Stimulated activated naive CD8-positive, alpha-beta T cell treated with anti-CD3 and anti-CD28 coated beads, Interleukin-15, Interleukin-2, amounts not matched to agents 100 U/mL and 50 U/mL, for 24 hours (primary cell): ENCODE measurements around the gene YY1.
"Not testable (repeated sequence)": the region's sequence is repeated elsewhere in the genome, so short reads cannot be mapped to it uniquely, and the experiment has no call there.

ENCODE experiments used
- ATAC-seq: fragments of 150-1000 bp; cut with Tn5 transposase; one replicate; pipeline ENCODE4 v1.10.0; 2021
- DNase-seq: peaks from one replicate; pipeline ENCODE4 v3.0.0; 2021

Gene YY1

DNA sequence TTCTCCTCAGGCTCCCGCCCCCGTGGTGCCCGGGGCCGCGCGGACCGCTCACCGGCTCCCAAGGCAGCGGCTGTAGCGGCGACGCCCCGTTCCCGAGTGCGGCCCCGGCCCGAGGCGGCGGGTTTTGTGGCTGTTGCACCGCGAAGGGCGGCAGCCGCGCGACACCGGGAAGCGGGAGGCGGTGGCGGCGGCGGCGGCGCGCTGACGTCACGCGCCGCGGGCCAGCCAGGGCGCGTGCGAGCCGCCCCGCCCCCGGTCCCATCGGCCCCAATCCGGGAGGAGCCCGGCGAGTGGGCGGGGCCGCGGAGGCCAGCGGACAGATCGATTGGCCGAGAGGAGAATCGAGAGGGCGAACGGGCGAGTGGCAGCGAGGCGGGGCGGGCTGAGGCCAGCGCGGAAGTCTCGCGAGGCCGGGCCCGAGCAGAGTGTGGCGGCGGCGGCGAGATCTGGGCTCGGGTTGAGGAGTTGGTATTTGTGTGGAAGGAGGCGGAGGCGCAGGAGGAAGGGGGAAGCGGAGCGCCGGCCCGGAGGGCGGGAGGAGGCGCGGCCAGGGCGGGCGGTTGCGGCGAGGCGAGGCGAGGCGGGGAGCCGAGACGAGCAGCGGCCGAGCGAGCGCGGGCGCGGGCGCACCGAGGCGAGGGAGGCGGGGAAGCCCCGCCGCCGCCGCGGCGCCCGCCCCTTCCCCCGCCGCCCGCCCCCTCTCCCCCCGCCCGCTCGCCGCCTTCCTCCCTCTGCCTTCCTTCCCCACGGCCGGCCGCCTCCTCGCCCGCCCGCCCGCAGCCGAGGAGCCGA lies at the start of gene YY1:
Gene YY1 (plus strand): TSS at position 726 of the 792 bp plus-strand sequence. CDS start 101 bp downstream, outside the sequence.
- peak; percentile 88 for ATAC-seq
- peak; percentile 100 for DNase-seq

DNA sequence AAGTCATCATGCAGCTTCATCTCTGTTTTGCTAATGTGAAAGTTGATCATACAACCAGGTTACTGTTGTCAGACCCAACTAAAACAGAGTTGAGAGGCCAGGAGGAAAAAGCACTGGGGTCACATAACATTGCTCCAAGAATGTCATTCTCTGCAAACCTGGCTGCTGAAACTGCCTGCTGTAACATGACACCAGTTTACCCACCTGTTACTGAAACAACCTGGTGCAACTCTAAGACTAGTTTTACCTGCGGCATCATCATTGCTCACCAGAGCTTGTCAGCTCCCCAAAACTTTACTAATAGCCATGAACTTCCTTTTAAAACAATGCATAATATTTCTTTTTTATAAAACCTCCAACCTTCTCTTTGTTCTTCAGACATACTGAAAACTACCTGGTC lies 48.8 kb upstream of the YY1 start:
- DNase-seq (no peak), ATAC-seq (no peak)

DNA sequence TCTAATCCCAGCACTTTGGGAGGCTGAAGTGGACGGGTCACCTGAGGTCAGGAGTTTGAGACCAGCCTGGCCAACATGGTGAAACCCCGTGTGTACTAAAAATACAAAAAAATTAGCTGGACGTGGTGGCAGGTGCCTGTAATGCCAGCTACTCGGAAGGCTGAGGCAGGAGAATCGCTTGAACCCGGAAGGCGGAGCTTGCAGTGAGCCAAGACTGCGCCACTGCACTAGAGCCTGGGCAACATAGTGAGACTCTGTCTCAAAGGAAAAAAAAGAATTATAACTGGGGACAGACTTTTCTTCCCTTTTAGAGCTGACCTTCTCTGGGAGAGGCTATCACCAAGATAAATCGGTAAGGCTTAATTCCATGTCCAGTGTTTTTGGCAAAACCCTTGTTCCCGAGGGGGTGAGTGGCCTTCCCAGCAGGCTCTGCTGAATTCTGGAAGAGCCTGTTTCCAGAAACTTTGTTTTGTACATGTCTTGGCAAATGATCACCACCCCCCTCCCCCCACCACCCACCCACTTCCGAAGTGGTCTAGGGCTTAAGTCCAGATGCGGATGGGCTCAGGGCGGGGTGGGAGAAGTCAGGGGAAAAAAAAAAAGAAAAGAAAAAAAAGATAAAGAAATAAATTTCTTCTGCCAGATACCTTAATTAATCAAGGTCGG lies 47.2 kb upstream of the YY1 start:
- DNase-seq: no peak
- ATAC-seq: no peak

DNA sequence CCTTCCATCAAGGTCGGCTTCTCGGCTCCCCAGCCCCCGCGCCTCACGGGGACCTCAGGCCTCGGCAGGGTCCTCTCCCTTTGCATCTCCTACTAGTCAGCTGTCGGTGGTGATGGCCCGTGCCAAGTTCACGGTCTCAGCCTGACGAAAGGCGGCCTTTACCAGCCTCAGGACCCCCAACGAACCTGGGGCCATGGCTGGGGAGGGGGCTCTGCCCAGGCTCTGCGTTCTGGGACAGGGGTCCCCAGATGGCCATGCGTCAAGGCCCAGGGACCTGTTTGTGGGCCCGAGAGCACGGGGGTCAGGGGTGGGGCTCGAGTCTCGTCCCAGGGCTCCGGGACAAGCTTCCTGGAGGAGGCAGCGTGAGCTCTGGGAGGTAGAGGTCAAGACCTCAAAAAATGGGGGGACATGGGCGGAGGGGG lies 46.7 kb upstream of the YY1 start:
- DNase-seq (peak; percentile 28), ATAC-seq (no peak)

DNA sequence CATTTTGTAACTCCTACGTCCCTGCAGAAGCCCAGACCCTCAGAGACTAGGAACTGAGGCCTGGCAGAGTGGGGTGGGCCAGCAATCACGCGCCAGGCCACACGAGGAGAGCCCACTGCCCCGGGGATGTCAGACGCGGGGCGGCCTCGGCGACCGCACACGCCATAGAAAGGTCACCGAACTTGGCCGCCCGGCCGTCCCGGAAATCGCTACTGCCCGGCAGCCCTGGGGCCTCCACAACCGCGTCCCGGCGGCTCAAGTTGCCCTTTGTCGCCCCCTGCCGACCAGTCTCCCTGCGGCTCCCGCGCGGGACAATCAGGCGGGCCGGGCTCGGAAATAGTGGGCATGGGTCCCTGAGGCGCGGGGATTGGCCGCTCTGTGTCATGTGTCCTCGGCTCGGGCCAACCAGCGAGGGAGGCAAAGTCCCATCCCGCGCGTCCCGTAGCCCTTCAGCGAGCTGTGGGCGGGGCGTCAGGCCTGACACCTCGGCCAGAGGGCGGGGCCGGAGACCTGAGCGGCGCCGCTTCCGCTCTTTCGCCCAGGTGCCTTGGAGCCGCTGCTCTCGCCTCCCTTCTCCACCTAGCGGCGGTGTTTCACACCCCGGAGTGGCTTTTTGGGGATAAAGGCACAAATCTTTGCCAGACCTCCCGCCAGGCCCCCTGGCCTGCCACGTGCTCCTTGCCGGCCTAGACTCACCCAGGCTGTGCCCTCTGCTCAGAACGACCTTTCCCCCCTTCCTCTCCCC lies 46.1 kb upstream of the YY1 start:
- ATAC-seq: peak; percentile 99
- peak; percentile 100 for DNase-seq

DNA sequence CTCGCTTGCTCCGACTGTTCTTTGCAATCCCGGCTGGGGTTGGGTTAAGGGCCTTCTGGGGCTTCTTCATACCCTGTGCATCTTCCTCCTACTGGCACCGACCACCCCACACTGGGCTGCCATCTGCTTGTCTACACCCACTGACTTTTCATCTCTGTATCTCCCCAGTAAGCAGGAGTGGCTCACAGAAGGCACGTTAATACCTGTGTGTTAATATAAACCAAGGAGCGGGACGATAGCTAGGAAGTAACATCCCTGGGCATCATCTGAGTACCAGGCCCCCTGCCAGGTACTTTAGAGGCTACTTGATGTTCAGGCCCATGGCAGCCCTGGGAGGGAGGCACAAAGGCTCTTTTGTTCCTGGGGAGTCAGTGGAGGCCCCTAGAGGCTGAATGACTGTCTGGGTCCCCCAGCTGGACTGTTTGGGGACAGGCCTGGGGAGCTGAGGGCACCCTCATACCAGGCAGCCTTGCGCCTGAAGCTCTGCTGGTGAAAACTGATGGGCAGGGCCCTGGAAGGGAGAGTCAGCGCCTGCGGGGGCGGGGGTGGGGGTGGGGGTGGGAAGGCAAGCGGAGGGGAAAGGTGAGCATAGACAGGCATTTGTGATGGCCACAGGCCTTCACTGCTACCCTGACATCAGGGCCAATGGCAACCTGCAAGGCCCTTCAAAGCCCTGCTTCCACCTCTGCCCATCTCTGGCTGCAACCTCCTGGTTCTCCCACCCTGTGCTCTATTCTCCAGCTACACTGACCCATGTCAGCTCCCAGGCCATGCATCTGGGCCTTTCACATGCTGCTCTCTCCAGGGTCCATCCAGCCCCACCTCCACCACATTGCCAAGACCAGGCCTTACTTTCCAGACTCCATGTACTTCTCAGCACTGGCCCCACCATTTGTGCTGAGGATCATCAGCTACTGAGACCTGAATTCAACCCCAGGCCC lies 45.3 kb upstream of the YY1 start:
- no peak for ATAC-seq
- DNase-seq: peak; percentile 18

DNA sequence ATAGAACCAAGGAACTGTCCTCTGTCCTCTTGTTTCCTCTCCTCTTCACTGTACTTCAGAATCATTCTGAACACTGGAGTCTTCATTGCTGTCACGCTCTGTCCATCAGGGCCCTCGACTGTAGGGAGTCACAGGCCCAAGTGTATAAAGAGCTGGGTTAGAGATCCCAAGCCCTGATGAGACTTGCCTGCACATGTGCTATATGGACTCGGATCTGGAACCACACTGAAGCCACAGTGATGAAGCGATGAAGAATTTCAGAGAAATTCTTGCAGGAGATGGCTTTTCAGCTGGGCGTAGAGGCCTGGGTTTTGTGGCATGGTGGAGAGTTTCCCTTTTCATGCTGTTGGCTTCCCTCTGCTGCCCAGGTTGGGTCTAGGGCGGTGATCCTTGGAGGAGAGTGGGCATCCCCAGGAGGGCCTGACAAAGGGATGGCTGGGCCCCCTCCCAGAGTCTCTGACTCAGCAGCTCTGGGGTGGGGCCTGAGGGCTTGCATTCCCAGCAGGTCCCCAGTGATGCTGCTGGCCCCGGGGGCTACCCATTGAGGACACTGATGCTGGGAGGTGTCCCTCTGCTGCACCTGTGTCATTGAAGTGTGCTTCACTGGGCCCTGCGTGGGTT lies 39.6 kb upstream of the YY1 start:
- no peak for DNase-seq
- no peak for ATAC-seq

DNA sequence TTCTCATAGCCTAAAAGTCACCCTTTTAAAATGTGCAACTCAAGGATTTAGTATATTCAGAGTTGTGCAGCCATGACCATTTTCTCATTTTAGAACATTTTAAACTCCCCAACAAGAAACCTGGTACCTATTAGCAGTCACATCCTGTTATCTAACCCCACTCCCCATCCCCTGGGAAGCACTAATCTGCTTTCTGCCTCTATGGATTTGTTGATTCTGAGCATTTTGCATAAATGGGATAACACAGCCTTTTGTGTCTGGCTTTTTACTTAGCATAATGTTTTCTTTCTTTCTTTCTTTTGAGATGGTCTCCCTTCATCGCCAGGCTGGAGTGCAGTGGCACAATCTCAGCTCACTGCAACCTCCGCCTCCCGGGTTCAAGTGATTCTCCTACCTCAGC lies 38.6 kb upstream of the YY1 start:
- ATAC-seq (no peak), DNase-seq (no peak)

DNA sequence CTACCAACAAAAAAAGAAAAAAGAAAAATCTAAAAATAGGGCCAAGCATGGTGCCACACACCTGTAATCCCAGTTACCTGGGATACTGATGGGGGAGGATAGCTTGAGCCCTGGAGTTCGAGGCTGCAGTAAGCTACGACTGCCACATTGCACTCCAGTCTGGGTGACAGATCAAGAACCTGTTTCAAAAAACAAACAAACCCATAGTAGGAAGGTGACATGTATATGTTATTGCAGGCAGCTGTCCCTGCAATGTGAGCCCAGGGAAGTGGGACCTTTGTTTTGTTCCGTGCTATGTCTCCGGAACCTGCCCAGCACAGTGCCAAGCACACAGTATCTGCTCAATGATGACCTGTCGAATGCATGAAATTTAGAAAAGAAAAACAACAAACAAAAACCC lies 37.2 kb upstream of the YY1 start:
- no peak for DNase-seq
- ATAC-seq: no peak

DNA sequence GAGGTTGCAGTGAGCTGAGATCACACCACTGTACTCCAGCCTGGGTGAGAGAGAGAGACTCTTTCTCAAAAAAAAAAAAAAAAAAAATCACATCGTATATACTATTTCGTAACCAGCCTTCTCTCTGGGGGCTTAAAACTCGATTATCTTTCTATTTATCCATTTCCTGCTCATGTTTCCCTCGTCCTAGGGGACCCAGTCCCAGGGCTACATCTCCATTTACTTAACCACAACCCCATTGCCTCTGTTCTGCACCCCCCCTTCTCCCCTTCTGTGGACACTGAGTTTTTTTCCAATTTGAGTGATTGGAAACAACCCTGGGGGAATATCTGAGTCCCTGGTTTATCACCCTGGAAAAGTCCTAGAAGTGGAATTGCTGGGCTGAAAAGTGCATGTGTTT lies 36.2 kb upstream of the YY1 start:
- DNase-seq: no peak
- ATAC-seq: no peak

DNA sequence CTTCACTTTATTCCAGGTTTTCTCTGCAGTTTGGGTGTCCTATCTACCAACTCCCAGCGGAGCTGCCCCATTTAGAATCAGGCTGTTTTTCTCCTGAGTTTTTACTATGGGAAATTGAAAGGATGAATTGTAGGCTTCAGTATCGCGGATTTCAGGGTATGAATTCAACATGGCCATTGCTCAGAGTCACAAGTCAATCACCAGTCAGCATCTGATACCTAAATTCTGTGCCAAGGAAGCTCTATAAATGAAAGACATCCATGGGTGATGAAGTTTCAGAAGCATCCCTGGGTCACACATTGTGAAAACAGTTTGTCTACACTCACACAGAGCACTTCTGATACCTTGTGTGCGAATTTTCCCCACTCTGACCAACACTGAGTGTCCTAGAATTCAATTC lies 35.8 kb upstream of the YY1 start:
- DNase-seq: no peak
- no peak for ATAC-seq

DNA sequence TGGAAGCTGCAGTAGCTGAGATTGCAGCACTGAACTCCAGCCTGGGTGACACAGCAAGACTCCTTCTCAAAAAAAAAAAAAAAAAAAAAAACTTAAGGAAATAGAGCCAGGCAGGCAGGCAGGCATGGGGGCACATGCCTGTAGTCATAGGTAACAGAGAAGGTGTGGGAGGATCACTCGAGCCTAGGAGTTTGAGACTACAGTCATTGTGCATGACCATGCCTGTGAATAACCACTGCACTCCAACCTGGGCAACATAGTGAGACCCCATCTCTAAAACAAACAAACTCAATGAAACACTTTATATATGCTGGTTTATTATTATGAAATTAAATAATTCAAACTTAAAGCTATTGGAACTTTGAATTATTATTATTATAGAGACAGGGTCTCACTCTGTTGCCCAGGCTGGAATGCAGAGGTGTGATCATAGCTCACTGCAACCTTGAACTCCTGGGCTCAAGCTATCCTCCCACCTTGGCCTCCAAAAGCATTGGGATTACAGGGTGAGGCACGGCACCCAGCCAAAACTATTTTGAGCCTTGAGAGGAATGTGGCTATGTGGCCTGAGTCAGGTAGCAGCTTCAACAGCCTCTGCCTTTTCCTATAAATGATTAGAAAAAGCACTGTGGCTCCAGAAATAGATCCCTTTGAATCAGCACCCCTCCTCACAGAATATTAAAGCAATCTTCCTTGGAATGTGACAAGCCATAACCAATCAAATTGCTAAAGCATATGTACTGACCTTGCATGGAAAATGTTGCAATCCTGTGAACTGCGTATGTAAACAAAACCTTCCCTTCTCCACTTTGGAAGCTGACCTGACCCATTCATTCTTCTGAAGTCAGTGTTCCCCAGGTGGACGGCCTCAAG lies 34.7 kb upstream of the YY1 start:
- DNase-seq: no peak
- ATAC-seq: no peak

DNA sequence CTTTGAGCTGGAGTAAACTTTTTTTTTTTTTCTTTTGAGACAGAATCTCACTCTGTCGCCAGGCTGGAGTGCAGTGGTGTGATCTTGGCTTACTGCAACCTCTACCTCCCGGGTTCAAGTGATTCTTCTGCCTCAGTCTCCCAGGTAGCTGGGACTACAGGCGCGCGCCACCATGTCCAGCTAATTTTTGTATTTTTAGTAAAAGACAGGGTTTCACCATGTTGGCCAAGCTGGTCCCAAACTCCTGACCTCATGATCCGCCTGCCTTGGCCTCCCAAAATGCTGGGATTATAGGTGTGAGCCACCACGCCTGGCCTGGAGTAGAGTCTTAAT lies 34.1 kb upstream of the YY1 start:
- not testable (repeated sequence) for DNase-seq, ATAC-seq

DNA sequence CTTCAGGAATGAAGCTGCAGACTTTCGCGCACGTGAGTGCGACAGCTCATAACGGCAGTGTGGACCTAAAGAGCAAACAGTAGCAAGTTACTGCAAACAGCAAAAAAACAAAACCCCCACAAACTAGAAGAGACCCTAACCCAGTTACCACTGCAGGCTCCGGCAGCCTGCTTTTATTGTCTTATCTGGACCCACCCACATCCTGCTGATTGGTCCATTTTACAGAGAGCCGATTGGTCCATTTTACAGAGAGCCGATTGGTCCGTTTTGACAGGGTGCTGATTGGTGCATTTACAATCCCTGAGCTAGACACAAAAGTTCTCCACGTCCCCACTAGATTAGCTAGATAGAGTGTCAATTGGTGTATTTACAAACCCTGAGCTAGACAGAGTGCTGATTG lies 31.4 kb upstream of the YY1 start:
- not testable (repeated sequence) for ATAC-seq, DNase-seq

DNA sequence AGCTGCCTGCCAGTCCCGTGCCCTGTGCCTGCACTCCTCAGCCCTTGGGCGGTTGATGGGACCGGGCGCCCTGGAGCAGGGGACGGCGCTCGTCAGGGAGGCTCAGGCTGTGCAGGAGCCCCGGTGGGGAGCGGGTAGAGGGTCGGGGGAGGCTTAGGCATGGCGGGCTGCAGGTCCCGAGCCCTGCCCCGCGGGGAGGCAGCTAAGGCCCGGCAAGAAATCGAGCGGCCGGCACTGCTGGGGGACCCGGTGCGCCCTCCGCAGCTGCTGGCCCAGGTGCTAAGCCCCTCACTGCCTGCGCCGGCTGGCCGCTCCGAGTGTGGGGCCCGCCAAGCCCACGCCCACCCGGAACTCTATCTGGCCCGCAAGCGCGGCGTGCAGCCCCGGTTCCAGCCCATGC lies 30.8 kb upstream of the YY1 start:
- not testable (repeated sequence) for DNase-seq, ATAC-seq

DNA sequence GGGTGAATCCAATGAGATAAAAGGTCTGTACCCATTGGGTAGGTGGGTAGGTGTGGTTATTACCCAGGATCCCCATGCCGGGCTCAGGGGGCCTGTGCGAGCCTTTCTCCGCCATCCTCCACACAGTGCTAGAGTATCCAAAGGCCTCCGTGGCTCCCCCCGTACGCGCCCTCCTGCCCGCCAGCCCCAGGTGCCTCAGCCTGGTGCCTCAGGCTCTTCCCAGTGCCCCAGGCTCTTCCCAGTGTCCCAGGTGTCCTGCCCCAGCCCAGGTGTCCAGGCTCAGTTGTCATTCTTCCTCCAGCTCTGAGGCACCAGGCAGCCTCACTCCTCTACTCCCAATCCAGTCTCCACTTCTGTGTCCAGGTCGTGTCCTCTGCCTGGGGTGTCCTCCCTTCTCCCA lies 27.6 kb upstream of the YY1 start:
- ATAC-seq (no peak), DNase-seq (no peak)

DNA sequence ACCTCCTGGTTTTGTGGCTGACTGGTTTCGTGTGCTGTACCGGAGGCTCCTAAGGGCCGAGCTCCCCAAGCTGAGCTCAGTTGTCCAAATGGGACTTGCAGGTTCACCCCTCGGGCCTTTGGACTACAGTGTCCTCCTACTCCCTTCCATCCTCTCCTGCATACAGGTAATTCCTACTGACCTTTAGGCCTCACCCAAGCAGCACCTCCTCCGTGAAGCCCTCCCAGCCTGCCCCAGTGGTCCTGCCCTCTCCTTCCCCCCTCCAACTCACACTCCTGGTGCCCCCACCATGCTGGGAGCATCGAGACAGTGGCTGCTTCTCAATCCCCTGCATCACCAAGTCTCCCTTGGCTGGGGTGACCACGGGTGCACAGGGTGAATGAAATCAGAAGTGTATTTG lies 27.1 kb upstream of the YY1 start:
- DNase-seq (no peak), ATAC-seq (no peak)

DNA sequence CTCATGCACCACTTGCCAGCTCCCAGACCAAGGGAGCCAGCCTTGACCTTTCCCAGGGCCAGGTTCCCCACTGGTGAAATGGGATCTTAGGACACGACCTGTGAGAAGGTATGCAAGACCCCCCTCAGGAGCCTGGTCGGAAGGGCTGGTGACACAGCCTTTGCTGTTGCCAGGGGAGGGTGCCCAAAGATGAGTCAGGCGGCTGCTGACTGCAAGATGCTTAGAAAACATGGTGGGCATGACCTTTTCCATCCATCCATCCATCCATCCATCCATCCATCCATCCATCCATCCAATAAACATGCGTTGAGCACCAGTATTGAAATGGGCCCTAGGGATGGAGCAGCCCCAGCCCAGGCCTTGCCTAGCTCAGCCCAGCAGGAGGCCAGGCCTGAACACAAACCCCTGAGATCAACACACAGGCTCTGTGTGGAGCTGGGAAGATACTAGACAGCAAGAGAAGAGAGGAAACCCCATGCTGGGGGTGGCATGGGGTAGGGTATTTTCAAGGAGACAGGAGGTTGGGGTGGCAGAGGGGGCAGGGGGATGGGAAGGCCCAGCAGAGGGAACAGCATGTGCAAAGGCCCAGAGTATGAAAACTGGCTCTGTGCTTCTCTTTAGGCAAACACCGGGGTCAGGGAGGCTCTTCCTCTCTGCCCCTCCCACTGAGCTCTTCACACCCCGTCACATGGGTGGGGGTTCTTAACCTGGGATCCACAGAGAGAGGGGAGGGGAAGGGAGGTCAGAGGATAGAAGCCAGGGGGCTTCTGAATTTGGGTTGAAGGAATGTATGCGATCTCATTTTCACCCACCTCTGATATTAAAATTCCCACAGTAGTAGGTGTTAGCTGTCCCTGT lies 26.2 kb upstream of the YY1 start:
- ATAC-seq (no peak), DNase-seq (no peak)

DNA sequence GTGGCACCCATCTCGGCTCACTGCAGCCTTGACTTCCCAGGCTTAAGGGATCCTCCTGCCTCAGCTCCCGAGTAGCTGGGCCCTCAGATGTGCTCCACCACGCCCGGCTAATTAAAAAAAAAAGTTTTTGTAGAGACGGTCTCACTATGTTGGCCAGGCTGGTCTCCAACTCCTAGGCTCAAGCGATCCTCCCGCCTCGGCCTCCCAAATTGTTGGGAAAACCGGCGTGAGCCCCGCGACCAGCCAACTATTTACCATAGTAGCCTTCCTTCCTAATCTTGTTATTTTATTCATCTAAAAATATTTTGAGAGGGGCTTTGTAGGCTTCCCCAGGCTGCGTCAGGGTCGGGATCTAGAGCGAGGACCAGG lies 25.4 kb upstream of the YY1 start:
- ATAC-seq: no peak

More for the DNA sequence above, 25.4 kb upstream of the YY1 start:
- DNase-seq: no peak
